K562 (cell line): Measurements from ENCODE around the gene GNB5. TPM values are rescaled to one million over a fixed set of nuclear protein-coding genes. Genes with fewer than 3 reads are reported as not detected.

Experiments
- ATAC-seq: fragments of 200-7000 bp; cut with Tn5 transposase; 3 replicates; pipeline ENCODE4 v1.9.1; 2020; ENCODE audit warnings: moderate library complexity
- BruUV-seq: library from RNA; stranded (reverse); fragments of 400-500 nt; replicated peaks from 2 replicates; lab custom pipeline; 2021; lab: Mats Ljungman, UMichigan
- CTCF ChIA-PET: fragments of 300-600 bp; formaldehyde crosslinking; extraction: SDS; loops from one replicate; lab custom pipeline; 2021; ENCODE audit warnings: low intra/inter-chr PET ratio; lab: Yijun Ruan, JAX
- POLR2A ChIA-PET: fragments of 300-600, 350-650 bp; sonication (Branson Sonifier 250); formaldehyde crosslinking; extraction: SDS; loops from one replicate; lab custom pipeline; 2021; ENCODE audit warnings: antibody characterized with exemption, inconsistent platforms; lab: Yijun Ruan, JAX
- DNase-seq, 4 experiments: peaks; one replicate each; pipeline versions ENCODE4 v3.0.0 to v3.0.0-alpha.2; 2011 to 2018; ENCODE audit warnings: low spot score in 3 of 4, mixed read lengths in 3 of 4; ENCODE audit errors: extremely low read depth in 1 of 4
- FAIRE-seq: peaks from 2 replicates; lab custom pipeline; 2011; peaks lifted over from hg19 to GRCh38; lab: Jason Lieb, UNC
- H2AFZ ChIP-seq: 2 replicates; pipeline ENCODE4 v1.6.0; 2011; ENCODE audit warnings: low read depth, low read length, control low read depth, inconsistent platforms
- H3K27ac ChIP-seq: fragments of 200-600 bp; 3 replicates; pipeline ENCODE4 v1.8.0; 2011; ENCODE audit warnings: low read depth, mild to moderate bottlenecking, control low read depth, inconsistent platforms, low read length, moderate library complexity, mixed read lengths; ENCODE audit errors: extremely low read depth
- H3K27me3 ChIP-seq, 2 experiments: fragments of 300-600 bp in 1 of 2; 2 replicates in 1 of 2; 3 replicates in 1 of 2; pipeline versions ENCODE4 v1.6.0 to v1.8.0; 2011; ENCODE audit warnings: inconsistent platforms in 2 of 2, low read length in 2 of 2, mild to moderate bottlenecking in 1 of 2, mixed read lengths in 1 of 2, moderate library complexity in 1 of 2; ENCODE audit not compliant: control insufficient read depth in 2 of 2, insufficient read depth in 2 of 2
- H3K36me3 ChIP-seq: fragments of 300-600 bp; 3 replicates; pipeline ENCODE4 v1.8.0; 2011; ENCODE audit warnings: mild to moderate bottlenecking, low read length, inconsistent platforms; ENCODE audit not compliant: control insufficient read depth, insufficient read depth
- H3K4me1 ChIP-seq, 2 experiments: fragments of 200-600 bp in 1 of 2; replicated peaks in 1 of 2; 2 replicates in 1 of 2; 3 replicates in 1 of 2; pipeline versions ENCODE4 v1.5.1 to v1.8.0; 2011; ENCODE audit warnings: inconsistent platforms in 2 of 2, low read length in 2 of 2, mild to moderate bottlenecking in 1 of 2, mixed read lengths in 1 of 2, moderate library complexity in 1 of 2; ENCODE audit not compliant: control insufficient read depth in 2 of 2, insufficient read depth in 2 of 2
- H3K4me2 ChIP-seq: 2 replicates; pipeline ENCODE4 v1.6.1; 2011; ENCODE audit warnings: low read length, control low read depth, inconsistent platforms, mixed read lengths; ENCODE audit not compliant: insufficient read depth
- H3K4me3 ChIP-seq: fragments of 200-600 bp; sonication (generic), shearing (Covaris generic); 2 replicates; pipeline ENCODE4 v1.5.1; 2016; ENCODE audit warnings: control low read depth, inconsistent platforms
- H3K79me2 ChIP-seq: fragments of 200-600 bp; 3 replicates; pipeline ENCODE4 v1.8.0; 2011; ENCODE audit warnings: low read length, inconsistent platforms; ENCODE audit not compliant: control insufficient read depth, insufficient read depth
- H3K9ac ChIP-seq, 2 experiments: 2 replicates each; pipeline versions ENCODE4 v1.6.0 to v1.6.1; 2011; ENCODE audit warnings: low read depth in 2 of 2, low read length in 2 of 2, control low read depth in 1 of 2, inconsistent platforms in 1 of 2, mild to moderate bottlenecking in 1 of 2, mixed read lengths in 1 of 2; ENCODE audit not compliant: insufficient read depth in 1 of 2
- H3K9me1 ChIP-seq: one replicate; pipeline ENCODE4 v1.6.0; 2011; ENCODE audit warnings: inconsistent platforms, mild to moderate bottlenecking, low read length, moderate library complexity; ENCODE audit not compliant: control insufficient read depth, insufficient read depth
- H3K9me3 ChIP-seq: replicated peaks from 2 replicates; pipeline ENCODE4 v1.5.1; 2011; ENCODE audit warnings: low read depth, low read length, inconsistent platforms; ENCODE audit not compliant: control insufficient read depth, insufficient read depth
- H4K20me1 ChIP-seq: replicated peaks from 2 replicates; pipeline ENCODE4 v1.6.1; 2011; ENCODE audit warnings: low read length, inconsistent platforms, mixed read lengths; ENCODE audit not compliant: control insufficient read depth, insufficient read depth
- DMBX1 ChIP-seq: fragments of 250-450 bp; sonication (Bioruptor Pico); IDR thresholded peaks from 2 replicates; pipeline ENCODE4 v1.8.0; 2022; ENCODE audit warnings: inconsistent platforms, mild to moderate bottlenecking, moderate library complexity, borderline replicate concordance
- FOXP1 ChIP-seq: sonication (generic); formaldehyde crosslinking; IDR thresholded peaks from 2 replicates; pipeline ENCODE4 v1.8.0; 2022; ENCODE audit warnings: mild to moderate bottlenecking, missing genetic modification reagents
- JUND ChIP-seq, 2 experiments: IDR thresholded peaks; 2 replicates in 1 of 2; 3 replicates in 1 of 2; pipeline ENCODE4 v1.6.1; 2011; ENCODE audit warnings: borderline replicate concordance in 2 of 2, low read depth in 2 of 2, low read length in 2 of 2, improper control_type of control experiment in 1 of 2, missing biosample characterization in 1 of 2, missing genetic modification characterization in 1 of 2, missing genetic modification reagents in 1 of 2
- LARP7 ChIP-seq: fragments of 450-650 bp; IDR thresholded peaks from 2 replicates; pipeline ENCODE4 v1.6.1; 2016
- SRSF3 ChIP-seq: fragments of 200-400 bp; formaldehyde crosslinking; IDR thresholded peaks from 2 replicates; pipeline ENCODE4 v1.6.1; 2016; ENCODE audit warnings: mild to moderate bottlenecking, low read length, moderate library complexity; ENCODE audit not compliant: insufficient read depth
- ZNF316 ChIP-seq: fragments of 450-650 bp; IDR thresholded peaks from 2 replicates; pipeline ENCODE4 v1.6.1; 2016
- WGBS: fragments of 100-300 bp; shearing (Covaris generic); methylation state at CpG from one replicate; pipeline ENCODE4 v1.1.6; 2016; ENCODE audit warnings: low coverage, mixed read lengths; ENCODE audit not compliant: insufficient coverage; ENCODE audit errors: missing lambda C conversion rate; 5-methylcytosine and 5-hydroxymethylcytosine counted together
- in situ Hi-C: fragments of 300-500 bp; cut with MboI; formaldehyde crosslinking; loops from 4 replicates; pipeline ENCODE4 v1.15.0; 2018; ENCODE audit warnings: inconsistent platforms, mixed read lengths
- intact Hi-C: fragments of 100-400 bp; cut with micrococcal nuclease; formaldehyde crosslinking; loops from 2 replicates; pipeline ENCODE4 v1.14.2; 2022
- polyA plus RNA-seq, 8 experiments: library from polyadenylated mRNA; depleted of rRNA in 4 of 8; stranded (reverse) in 5 of 8; unstranded in 3 of 8; fragments of >200 nt; fragmentation: Nextera tagmentation in 2 of 8; fragmentation: Illumina TruSeq in 1 of 8; extraction: Ambion mirVana in 2 of 8; extraction: Trizol in 1 of 8; gene quantifications; 2 replicates each; pipeline versions ENCODE4 v1.2.1 to v1.2.3, GENCODE V29; 2011 to 2014; ENCODE audit warnings: inconsistent platforms in 1 of 8, missing spikeins in 1 of 8
- total RNA-seq, 7 experiments: library from RNA; depleted of rRNA in 6 of 7; stranded (reverse); fragments of >200 nt in 6 of 7; fragmentation: Illumina TruSeq in 2 of 7; extraction: Trizol in 2 of 7; gene quantifications; 2 replicates each; pipeline versions ENCODE4 v1.2.1 to v1.2.3, GENCODE V29; 2011 to 2021; ENCODE audit warnings: low replicate concordance in 1 of 7
- TF ChIP-seq, protein P1 (sequence below): sonication (generic); formaldehyde crosslinking; IDR thresholded peaks from 2 replicates; pipeline ENCODE4 v1.8.0; 2023; ENCODE audit warnings: mild to moderate bottlenecking, missing genetic modification reagents
- TF ChIP-seq, protein P2 (sequence below), 2 experiments: fragments of 450-650 bp in 1 of 2; sonication (generic) in 1 of 2; formaldehyde crosslinking in 1 of 2; IDR thresholded peaks in 1 of 2; conservative IDR thresholded peaks in 1 of 2; 2 replicates each; pipeline versions ENCODE4 v1.6.1 to v1.8.1; 2016 to 2023; ENCODE audit warnings: mild to moderate bottlenecking in 2 of 2, moderate library complexity in 2 of 2, inconsistent platforms in 1 of 2, missing genetic modification reagents in 1 of 2

Gene GNB5
- total and polyA plus RNA-seq, 9 of the 15 experiments (the other 6 are each of a cell fraction or from before 2014, with no cell fraction given) = 0.11 to 2.1 (median 0.77) TPM

DNA sequence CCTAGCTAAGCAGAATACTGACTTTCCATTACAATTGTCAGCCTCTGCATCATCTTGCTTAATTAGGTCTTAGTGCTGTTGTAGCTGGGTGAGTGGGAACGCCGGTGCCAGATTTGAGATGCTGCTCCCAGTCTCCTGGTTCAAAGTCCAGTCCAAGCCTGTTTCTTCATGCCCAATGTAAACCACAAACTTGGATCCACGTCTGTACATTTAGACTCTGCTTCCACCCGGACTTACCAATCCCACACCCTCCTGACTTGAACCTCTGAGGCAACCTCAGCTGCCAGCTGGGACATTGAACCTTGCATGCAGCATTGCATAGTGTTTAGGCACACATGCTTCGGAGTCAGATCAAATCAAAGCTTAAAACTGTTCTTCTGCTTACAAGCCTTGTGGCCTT lies 121.6 kb downstream of the GNB5 start:
- no peaks in the 10 kb centered on the region for H3K9me3 ChIP-seq
- no peak overlapping the region for H2AFZ ChIP-seq
- no peak overlapping the region for H3K4me3 ChIP-seq
- TF ChIP-seq FOXP1 (CRISPR knock-in tag) = no peak
- TF ChIP-seq, protein P1, sequence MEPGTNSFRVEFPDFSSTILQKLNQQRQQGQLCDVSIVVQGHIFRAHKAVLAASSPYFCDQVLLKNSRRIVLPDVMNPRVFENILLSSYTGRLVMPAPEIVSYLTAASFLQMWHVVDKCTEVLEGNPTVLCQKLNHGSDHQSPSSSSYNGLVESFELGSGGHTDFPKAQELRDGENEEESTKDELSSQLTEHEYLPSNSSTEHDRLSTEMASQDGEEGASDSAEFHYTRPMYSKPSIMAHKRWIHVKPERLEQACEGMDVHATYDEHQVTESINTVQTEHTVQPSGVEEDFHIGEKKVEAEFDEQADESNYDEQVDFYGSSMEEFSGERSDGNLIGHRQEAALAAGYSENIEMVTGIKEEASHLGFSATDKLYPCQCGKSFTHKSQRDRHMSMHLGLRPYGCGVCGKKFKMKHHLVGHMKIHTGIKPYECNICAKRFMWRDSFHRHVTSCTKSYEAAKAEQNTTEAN = no peak
- no peak for TF ChIP-seq DMBX1 (CRISPR knock-in tag)
- no peak for TF ChIP-seq LARP7
- TF ChIP-seq SRSF3 = no peak
- no peak for TF ChIP-seq JUND (IDR thresholded peaks at IDR 0.05; ENCODE audit: borderline replicate concordance, low read depth, low read length)
- TF ChIP-seq JUND (tag; IDR thresholded peaks at IDR 0.05; ENCODE audit: borderline replicate concordance, low read depth, low read length) = no peak
- TF ChIP-seq, protein P2, sequence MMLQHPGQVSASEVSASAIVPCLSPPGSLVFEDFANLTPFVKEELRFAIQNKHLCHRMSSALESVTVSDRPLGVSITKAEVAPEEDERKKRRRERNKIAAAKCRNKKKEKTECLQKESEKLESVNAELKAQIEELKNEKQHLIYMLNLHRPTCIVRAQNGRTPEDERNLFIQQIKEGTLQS (IDR thresholded peaks at IDR 0.05) = no peak
- TF ChIP-seq, protein P2 (CRISPR knock-in tag; conservative IDR thresholded peaks at IDR 0.05) = no peak
- TF ChIP-seq ZNF316 = no peak
- H3K9me1 ChIP-seq = no peaks in the 10 kb centered on the region
- H3K36me3 ChIP-seq = peaks cover 8% of the 10 kb centered on the region; the same call in 1 of the 3 replicates
- no peaks in the 10 kb centered on the region for H3K79me2 ChIP-seq
- peaks cover 3 to 9% of the 10 kb centered on the region in 2 experiments; a peak in 2 of 5 replicates for H3K27me3 ChIP-seq
- BruUV-seq = no TSS peak
- H4K20me1 ChIP-seq = no peaks in the 10 kb centered on the region
- no peak overlapping the region for H3K4me2 ChIP-seq
- FAIRE-seq = no peak
- no peak for DNase-seq
- 21% methylated on average over 5 of the region's 5 CpGs for WGBS
- no peak overlapping the region for H3K27ac ChIP-seq
- CTCF ChIA-PET = no interaction called here
- intact Hi-C loops (no loop called here), in situ Hi-C loops (no loop called here)
- ATAC-seq = no peak
- H3K4me1 ChIP-seq = no peaks in the 10 kb centered on the region
- POLR2A ChIA-PET = interaction anchor here (0.5 to 2.0 kb wide), 5 partner anchors 9 to 85 kb away, joined by 3 to 7 read pairs (median 3); no protein-coding TSS in a partner anchor
- no peak overlapping the region for H3K9ac ChIP-seq
